Ishikawa (cell line): ENCODE results near the gene ALKBH3.

Experiments used
- EP300 ChIP-seq: IDR thresholded peaks from 2 replicates; pipeline ENCODE4 v1.6.1; 2012; ENCODE audit warnings: borderline replicate concordance
- FOXM1 ChIP-seq: IDR thresholded peaks from 2 replicates; pipeline ENCODE4 v1.6.1; 2012; ENCODE audit warnings: low read depth, borderline replicate concordance
- NFIC ChIP-seq: IDR thresholded peaks from 2 replicates; pipeline ENCODE4 v1.6.1; 2012
- TAF1 ChIP-seq: IDR thresholded peaks from 2 replicates; pipeline ENCODE4 v1.6.1; 2012; ENCODE audit warnings: low read depth, mild to moderate bottlenecking
- YY1 ChIP-seq: IDR thresholded peaks from 2 replicates; pipeline ENCODE4 v1.6.1; 2012; ENCODE audit warnings: low read depth
- ZBTB7A ChIP-seq: IDR thresholded peaks from 2 replicates; pipeline ENCODE4 v1.6.1; 2012; ENCODE audit warnings: low read depth

GRCh38 chr11:43936076-43936475, 55.4 kb downstream of the ALKBH3 start:
- no peak for TF ChIP-seq TAF1
- no peak for TF ChIP-seq FOXM1
- no peak for TF ChIP-seq YY1
- no peak for TF ChIP-seq ZBTB7A
- TF ChIP-seq NFIC: no peak
- TF ChIP-seq EP300: no peak
